ENCODE results near the gene ACP7. TPM values are rescaled to one million over a fixed set of nuclear protein-coding genes. Genes with fewer than 3 reads are reported as not detected.

The ACP7 gene
- total RNA-seq, 1 experiment from 2014 or later, result not detected

- Mint-ChIP-seq H3K4me3 (ENCODE audit: unreplicated experiment) (no peak overlapping the region), H3K36me3 (ENCODE audit: insufficient read depth, unreplicated experiment) (no peaks in the 10 kb centered on the region), H3K27ac (ENCODE audit: low read depth, unreplicated experiment) (no peak overlapping the region), H3K27me3 (ENCODE audit: insufficient read depth, unreplicated experiment) (peaks cover 12% of the 10 kb centered on the region), H3K4me1 (ENCODE audit: insufficient read depth, unreplicated experiment) (peaks cover 16% of the 10 kb centered on the region), H3K9me3 (ENCODE audit: unreplicated experiment) (no peaks in the 10 kb centered on the region)
- intact Hi-C loops (cut with micrococcal nuclease), result no loop called here
- BruUV-seq (replicated peaks), result no TSS peak
- TF ChIP-seq, protein P1, sequence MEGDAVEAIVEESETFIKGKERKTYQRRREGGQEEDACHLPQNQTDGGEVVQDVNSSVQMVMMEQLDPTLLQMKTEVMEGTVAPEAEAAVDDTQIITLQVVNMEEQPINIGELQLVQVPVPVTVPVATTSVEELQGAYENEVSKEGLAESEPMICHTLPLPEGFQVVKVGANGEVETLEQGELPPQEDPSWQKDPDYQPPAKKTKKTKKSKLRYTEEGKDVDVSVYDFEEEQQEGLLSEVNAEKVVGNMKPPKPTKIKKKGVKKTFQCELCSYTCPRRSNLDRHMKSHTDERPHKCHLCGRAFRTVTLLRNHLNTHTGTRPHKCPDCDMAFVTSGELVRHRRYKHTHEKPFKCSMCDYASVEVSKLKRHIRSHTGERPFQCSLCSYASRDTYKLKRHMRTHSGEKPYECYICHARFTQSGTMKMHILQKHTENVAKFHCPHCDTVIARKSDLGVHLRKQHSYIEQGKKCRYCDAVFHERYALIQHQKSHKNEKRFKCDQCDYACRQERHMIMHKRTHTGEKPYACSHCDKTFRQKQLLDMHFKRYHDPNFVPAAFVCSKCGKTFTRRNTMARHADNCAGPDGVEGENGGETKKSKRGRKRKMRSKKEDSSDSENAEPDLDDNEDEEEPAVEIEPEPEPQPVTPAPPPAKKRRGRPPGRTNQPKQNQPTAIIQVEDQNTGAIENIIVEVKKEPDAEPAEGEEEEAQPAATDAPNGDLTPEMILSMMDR (IDR thresholded peaks at IDR 0.05; ENCODE audit: unreplicated experiment), result no peak
- ChIA-PET CTCF (no interaction called here), POLR2A (no interaction called here)
- peak; percentile 5 for DNase-seq (ENCODE audit: unreplicated experiment)
These were observed 3.7 kb upstream of the ACP7 start for GRCh38 chr19:39080431-39080830.

DNA sequence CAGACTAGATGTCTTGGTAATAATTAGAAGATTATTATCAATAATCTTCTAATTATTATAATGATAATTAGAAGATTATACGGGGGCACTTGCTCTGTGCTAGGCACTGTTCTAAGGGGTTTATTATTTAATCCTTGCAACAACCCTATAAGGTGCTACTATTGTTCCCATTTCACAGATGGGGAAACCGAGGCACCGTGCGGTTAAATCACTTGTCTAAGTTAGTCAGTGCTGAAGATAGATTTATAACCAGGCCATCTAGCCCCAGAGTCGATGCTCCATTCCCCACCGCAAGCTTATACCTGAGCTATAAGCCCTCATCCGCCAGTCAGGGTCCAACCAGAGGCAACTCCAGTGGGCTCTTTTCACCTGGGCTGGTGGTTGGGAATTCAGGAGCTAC lies 2.0 kb upstream of the ACP7 start:
- no peaks in the 10 kb centered on the region for H3K36me3 Mint-ChIP-seq (ENCODE audit: insufficient read depth, unreplicated experiment)
- no peak overlapping the region for H3K4me3 Mint-ChIP-seq (ENCODE audit: unreplicated experiment)
- POLR2A ChIA-PET, result interaction anchor here (0.7 kb wide), 3 partner anchors 9 to 87 kb away, joined by 3 to 4 read pairs (median 3); no protein-coding TSS in a partner anchor
- CTCF ChIA-PET, result interaction anchor here (0.7 kb wide), 1 partner anchor 158 kb away, joined by 3 read pairs; no protein-coding TSS in a partner anchor
- intact Hi-C loops (cut with micrococcal nuclease), result no loop called here
- H3K9me3 Mint-ChIP-seq (ENCODE audit: unreplicated experiment), result no peaks in the 10 kb centered on the region
- no TSS peak for BruUV-seq (replicated peaks)
- TF ChIP-seq, protein P1 (IDR thresholded peaks at IDR 0.05; ENCODE audit: unreplicated experiment), result no peak
- no peak for DNase-seq (ENCODE audit: unreplicated experiment)
- H3K27me3 Mint-ChIP-seq (ENCODE audit: insufficient read depth, unreplicated experiment), result peaks cover 18% of the 10 kb centered on the region
- no peak overlapping the region for H3K27ac Mint-ChIP-seq (ENCODE audit: low read depth, unreplicated experiment)
- peaks cover 16% of the 10 kb centered on the region for H3K4me1 Mint-ChIP-seq (ENCODE audit: insufficient read depth, unreplicated experiment)

- Mint-ChIP-seq H3K36me3 (ENCODE audit: insufficient read depth, unreplicated experiment) (no peaks in the 10 kb centered on the region), H3K27me3 (ENCODE audit: insufficient read depth, unreplicated experiment) (peaks cover 18% of the 10 kb centered on the region), H3K4me1 (ENCODE audit: insufficient read depth, unreplicated experiment) (peaks cover 16% of the 10 kb centered on the region), H3K9me3 (ENCODE audit: unreplicated experiment) (no peaks in the 10 kb centered on the region), H3K4me3 (ENCODE audit: unreplicated experiment) (peak overlapping the region; percentile 25), H3K27ac (ENCODE audit: low read depth, unreplicated experiment) (no peak overlapping the region)
- no TSS peak for BruUV-seq (replicated peaks)
- POLR2A ChIA-PET, result interaction anchor here (0.7 to 1.5 kb wide), 4 partner anchors 9 to 87 kb away, joined by 3 to 4 read pairs (median 4); no protein-coding TSS in a partner anchor
- intact Hi-C loops (cut with micrococcal nuclease), result no loop called here
- DNase-seq (ENCODE audit: unreplicated experiment), result no peak
- TF ChIP-seq, protein P1 (IDR thresholded peaks at IDR 0.05; ENCODE audit: unreplicated experiment), result no peak
- CTCF ChIA-PET, result interaction anchor here (0.6 to 0.7 kb wide), 2 partner anchors 148 to 159 kb away, joined by 3 read pairs; no protein-coding TSS in a partner anchor
These were observed 1.2 kb upstream of the ACP7 start for GRCh38 chr19:39082745-39083598.

DNA sequence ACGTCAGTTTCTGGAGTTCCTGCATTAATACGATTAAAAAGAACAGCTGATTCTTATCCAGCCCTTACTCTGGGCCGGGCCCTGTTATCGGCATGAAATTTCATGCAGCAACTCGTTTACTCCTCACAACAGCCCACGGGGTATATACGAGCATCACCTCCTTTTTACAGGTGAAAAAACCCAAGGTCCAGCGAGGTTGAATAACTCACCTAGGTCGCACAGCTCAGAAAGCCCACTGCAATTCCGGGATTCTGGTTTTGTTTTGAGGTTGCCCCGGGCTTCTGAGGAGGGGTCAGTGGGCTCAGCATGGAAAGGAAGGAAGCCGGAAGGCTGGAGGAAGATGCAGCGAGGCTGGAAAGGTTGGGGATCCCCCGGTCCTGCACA lies 577 bp upstream of the ACP7 start:
- Mint-ChIP-seq H3K36me3 (ENCODE audit: insufficient read depth, unreplicated experiment) (no peaks in the 10 kb centered on the region), H3K27ac (ENCODE audit: low read depth, unreplicated experiment) (no peak overlapping the region), H3K9me3 (ENCODE audit: unreplicated experiment) (no peaks in the 10 kb centered on the region), H3K4me1 (ENCODE audit: insufficient read depth, unreplicated experiment) (peaks cover 12% of the 10 kb centered on the region), H3K4me3 (ENCODE audit: unreplicated experiment) (peak overlapping the region; percentile 25), H3K27me3 (ENCODE audit: insufficient read depth, unreplicated experiment) (peaks cover 18% of the 10 kb centered on the region)
- TF ChIP-seq, protein P1 (IDR thresholded peaks at IDR 0.05; ENCODE audit: unreplicated experiment), result no peak
- ChIA-PET CTCF (interaction anchor here (0.6 kb wide), 1 partner anchor 147 kb away, joined by 3 read pairs; no protein-coding TSS in a partner anchor), POLR2A (interaction anchor here (1.5 kb wide), 1 partner anchor 28 kb away, joined by 4 read pairs; no protein-coding TSS in a partner anchor)
- intact Hi-C loops (cut with micrococcal nuclease), result no loop called here
- BruUV-seq (replicated peaks), result no TSS peak
- DNase-seq (ENCODE audit: unreplicated experiment), result no peak
